HTERT RPE-1 (cell line): ENCODE data around the gene CCDC91.
"Not testable (repeated sequence)": the region's sequence is repeated elsewhere in the genome, so short reads cannot be mapped to it uniquely, and the experiment has no call there.

ENCODE experiments used
- in situ Hi-C: fragments of 300-500 bp; cut with MboI; formaldehyde crosslinking; loops from 4 replicates; pipeline ENCODE4 v1.14.3; 2020; ENCODE audit warnings: low sequenced_read_pairs

The CCDC91 gene

GRCh38 chr12:28278960-28279359, 88.7 kb downstream of the CCDC91 start:
- in situ Hi-C loops = no loop called here

DNA sequence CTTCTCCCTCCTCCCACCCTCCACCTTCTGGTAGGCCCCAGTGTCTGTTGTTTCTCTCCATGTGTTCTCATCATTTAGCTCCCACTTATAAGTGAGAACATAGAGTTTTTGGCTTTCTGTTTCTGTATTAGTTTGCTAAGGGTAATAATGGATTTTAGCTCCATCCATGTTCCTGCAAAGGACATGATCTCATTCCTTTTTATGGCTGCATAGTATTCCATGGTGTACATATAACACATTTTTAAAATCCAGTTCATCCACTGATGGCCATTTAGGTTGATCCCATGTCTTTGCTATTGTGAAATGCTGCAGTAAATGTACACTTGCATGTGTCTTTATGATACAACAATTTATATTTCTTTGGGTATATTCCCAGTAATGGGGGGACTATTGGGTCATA, 96.1 kb downstream of the CCDC91 start:
- in situ Hi-C loops = no loop called here

- in situ Hi-C loops = no loop called here
Observed at GRCh38 chr12:28290262-28290661, 100.0 kb downstream of the CCDC91 start.

DNA sequence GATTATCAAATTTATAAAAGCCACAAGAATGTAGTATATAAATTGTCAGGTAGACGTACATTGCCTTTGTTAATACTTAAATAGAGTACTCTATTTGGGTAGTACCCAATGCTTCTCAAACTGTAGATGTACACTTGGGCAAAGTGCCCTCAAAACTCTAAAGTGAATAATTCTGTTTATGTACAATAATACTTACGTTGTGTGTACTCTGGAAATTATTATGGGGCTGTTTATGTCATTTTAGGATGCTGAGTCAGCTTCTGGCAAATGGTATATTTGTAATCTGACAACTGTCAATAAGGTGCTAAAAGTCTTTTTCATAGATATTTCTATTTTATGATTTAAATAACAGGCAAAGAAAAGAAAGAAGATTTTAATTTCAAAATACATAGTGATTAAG, 102.4 kb downstream of the CCDC91 start:
- in situ Hi-C loops = no loop called here

GRCh38 chr12:28294300-28294699, 104.0 kb downstream of the CCDC91 start:
- in situ Hi-C loops = no loop called here

- in situ Hi-C loops = no loop called here
Observed at GRCh38 chr12:28296287-28296686, 106.0 kb downstream of the CCDC91 start.

GRCh38 chr12:28303192-28303591, 112.9 kb downstream of the CCDC91 start:
- in situ Hi-C loops = no loop called here

DNA sequence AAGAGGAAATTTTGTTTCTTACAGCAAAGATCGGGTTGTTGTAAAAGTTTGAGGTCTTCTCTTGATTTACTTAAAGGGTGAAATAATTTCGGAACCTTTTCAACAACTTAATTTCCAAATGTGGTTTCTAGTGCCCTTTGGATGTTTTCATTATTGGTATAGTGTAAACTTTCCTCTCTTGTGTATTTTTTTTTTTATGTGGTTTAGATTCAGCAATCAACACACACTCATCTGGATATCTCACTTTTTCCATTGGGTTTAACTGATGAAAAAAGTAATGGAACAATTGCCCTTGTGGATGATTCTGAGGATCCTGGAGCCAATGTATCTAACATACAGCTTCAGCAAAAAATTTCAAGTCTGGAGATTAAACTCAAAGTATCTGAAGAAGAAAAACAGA, 116.3 kb downstream of the CCDC91 start:
- in situ Hi-C loops = no loop called here

GRCh38 chr12:28308891-28309290, 118.6 kb downstream of the CCDC91 start:
- in situ Hi-C loops = no loop called here

DNA sequence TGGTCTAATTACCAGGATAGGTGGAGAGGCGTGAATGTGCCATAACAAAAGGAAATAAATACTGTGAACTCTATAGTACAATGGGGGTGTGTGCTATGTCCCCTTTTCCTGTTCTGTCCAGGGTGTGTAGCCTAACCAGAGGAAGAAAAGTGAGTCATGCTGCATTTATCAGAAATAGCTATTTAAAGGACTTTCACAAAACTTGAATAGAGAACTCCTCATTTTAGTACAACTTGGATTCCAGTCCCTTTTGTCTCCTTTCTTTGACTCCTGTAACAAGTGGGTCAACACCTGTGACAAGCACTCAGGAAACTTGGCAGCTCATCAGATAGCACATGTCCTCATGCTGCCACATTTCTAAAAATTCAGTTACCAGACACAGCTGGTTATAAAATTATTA, 123.4 kb downstream of the CCDC91 start:
- in situ Hi-C loops = no loop called here

DNA sequence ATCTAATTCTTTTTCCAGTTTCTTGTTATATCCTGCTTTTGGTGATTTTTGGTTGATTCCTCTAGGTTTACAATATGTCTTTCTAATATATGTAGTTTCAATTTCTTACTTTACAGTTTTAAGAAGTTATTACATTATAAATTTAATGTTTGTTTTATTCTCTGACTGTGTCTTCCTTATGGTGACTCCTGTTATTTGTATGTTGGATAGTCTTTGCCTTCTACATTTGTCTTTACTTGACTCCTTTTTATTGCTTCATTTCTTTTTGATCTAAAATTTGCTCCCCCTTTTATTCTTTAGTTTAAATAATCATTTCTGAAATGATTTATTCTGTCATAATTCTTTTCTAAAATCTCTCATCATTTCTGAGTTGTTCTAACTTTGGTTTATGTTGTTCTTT, 125.8 kb downstream of the CCDC91 start:
- in situ Hi-C loops = no loop called here

- in situ Hi-C loops = no loop called here
Observed at GRCh38 chr12:28318273-28318672, 128.0 kb downstream of the CCDC91 start.

GRCh38 chr12:28320353-28320752, 130.1 kb downstream of the CCDC91 start:
- in situ Hi-C loops = no loop called here

DNA sequence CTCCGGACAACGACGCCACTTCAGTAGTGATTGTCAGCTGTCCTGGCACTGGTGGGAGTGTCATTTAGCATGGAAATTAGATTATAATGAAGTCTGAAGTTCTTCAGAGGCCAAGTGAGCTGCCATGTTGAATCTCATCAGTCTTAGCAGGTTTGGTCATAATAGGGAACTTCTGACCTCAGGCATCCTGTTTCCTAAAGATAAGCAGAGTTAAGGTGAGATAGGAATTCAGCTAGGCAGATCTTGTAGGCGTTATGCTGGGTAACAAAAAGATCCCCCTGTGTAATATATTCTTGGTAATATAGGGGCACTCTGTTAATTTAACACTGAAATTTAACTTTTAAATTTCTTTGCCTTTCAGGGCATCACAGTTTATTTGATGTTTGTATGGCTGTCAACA, 137.5 kb downstream of the CCDC91 start:
- in situ Hi-C loops = no loop called here

DNA sequence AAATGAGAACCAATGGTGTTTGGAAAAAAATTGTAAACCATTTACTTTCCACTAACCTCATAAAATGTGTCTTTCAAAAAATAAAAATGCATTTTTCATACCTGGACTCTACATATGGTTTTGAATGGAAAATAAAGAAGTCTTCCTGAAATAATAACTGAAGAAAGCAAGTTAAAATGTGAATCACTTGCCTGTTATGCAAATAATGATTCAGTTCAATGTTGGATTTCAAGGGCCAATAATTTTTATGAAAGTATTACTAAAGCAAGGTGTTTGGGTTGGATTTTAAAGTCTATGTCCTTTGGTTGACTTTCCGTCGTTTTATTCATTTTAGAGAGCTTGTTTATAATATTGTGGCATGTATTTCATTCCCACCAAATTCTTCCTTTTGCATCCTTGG, 138.7 kb downstream of the CCDC91 start:
- in situ Hi-C loops = no loop called here

GRCh38 chr12:28329727-28330126, 139.5 kb downstream of the CCDC91 start:
- in situ Hi-C loops = not testable (repeated sequence)

DNA sequence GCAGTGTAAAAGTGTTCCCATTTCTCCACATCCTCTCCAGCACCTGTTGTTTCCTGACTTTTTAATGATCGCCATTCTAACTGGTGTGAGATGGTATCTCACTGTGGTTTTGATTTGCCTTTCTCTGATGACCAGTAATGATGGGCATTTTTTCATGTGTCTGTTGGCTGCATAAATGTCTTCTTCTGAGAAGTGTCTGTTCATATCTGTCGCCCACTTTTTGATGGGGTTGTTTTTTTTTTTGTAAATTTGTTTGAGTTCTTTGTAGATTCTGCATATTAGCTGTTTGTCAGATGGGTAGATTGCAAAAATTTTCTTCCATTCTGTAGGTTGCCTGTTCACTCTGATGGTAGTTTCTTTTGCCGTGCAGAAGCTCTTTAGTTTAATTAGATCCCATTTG, 140.0 kb downstream of the CCDC91 start:
- in situ Hi-C loops = not testable (repeated sequence)

- in situ Hi-C loops = no loop called here
Observed at GRCh38 chr12:28331130-28331529, 140.9 kb downstream of the CCDC91 start.

DNA sequence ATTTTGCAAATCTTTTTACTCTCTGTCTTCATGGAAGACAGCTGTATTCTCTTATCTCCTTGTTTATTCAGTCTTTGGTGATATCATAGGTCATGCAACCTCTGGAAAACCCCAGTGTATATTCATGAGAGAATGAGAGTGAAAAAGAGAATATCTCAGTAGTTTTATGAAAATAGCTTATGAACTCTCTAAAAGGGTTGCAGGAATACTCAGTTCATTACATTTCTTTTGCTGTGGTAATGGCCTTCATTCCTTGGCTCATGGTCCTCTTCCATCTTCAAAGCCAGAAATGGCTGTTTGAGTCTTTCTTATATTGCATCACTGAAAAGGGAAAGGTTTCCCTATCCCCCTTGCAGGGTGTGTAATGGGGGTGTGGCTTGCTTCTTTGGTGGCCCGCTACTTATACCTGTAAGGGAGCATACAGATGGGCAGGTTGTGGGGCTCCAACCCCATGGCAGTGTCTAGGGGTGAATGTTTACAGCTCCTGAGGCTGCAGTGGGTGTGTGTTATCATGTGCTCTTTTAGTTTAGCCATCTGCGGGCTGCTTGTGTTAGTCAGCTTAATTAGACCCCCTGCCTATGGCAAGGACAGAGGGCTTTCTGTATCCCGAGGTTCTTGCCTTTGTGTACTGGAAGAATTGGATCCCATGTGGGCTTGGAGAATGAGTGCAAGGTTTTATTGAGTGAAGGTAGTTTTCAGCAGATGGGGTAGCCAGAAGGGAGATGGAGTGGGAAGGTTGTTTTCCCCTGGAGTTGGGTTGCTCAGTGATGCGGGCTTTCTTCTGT, 150.2 kb downstream of the CCDC91 start:
- in situ Hi-C loops = no loop called here

- in situ Hi-C loops = no loop called here
Observed at GRCh38 chr12:28343713-28344112, 153.5 kb downstream of the CCDC91 start.

DNA sequence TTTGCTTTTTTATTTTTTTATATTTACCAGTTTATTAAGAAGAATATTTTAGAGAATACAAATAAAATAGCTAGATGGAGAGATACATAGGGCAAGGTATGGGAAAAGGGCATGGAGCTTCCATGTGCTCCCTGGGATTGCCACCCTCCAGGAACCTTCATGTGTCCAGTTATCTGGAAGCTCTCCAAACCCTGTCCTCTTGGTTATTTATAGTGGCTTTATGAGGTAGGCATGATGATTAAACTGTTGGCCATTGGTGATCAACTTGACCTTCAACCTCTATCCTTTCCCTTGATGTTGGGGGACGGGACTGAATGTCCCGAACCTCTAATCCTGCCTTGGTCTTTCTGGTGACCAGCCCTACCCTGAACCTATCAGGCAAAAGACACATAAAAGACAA, 156.3 kb downstream of the CCDC91 start:
- in situ Hi-C loops = no loop called here

- in situ Hi-C loops = no loop called here
Observed at GRCh38 chr12:28349196-28349595, 158.9 kb downstream of the CCDC91 start.

DNA sequence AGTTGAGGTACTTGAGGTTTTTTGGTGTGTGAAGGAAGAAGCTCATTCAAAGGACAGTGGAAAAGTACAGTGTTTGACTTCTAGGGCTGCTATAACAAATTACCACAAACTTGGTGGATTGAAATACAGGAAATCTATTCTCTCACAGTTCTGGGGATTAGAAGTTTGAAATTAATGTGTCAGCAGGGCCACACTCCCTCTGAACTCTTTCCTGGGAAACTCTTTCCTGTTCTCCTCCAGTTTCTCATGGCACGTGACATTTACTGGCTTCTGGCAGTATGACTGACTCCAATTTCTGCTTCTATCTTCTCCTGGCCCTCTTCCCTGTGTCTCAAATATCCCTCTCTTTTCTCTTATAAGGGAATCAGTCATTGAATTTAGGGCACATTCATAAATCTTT, 160.2 kb downstream of the CCDC91 start:
- in situ Hi-C loops = no loop called here
